Stimulated activated CD8-positive, alpha-beta memory T cell treated with anti-CD3 and anti-CD28 coated beads, Interleukin-4, amount 100 ng/mL, for 48 hours (primary cell): ENCODE results near the gene SLTM.
"Not testable (repeated sequence)": the region's sequence is repeated elsewhere in the genome, so short reads cannot be mapped to it uniquely, and the experiment has no call there.

Experiments
- DNase-seq: peaks from one replicate; pipeline ENCODE4 v3.0.0-alpha.2; 2020

Gene SLTM

GRCh38 chr15:58924327-58924726 lies 9.2 kb downstream of the SLTM start:
- DNase-seq, result no peak

- no peak for DNase-seq
Observed at GRCh38 chr15:58923696-58924300, 9.7 kb downstream of the SLTM start.

GRCh38 chr15:58923284-58923683 lies 10.2 kb downstream of the SLTM start:
- no peak for DNase-seq

DNA sequence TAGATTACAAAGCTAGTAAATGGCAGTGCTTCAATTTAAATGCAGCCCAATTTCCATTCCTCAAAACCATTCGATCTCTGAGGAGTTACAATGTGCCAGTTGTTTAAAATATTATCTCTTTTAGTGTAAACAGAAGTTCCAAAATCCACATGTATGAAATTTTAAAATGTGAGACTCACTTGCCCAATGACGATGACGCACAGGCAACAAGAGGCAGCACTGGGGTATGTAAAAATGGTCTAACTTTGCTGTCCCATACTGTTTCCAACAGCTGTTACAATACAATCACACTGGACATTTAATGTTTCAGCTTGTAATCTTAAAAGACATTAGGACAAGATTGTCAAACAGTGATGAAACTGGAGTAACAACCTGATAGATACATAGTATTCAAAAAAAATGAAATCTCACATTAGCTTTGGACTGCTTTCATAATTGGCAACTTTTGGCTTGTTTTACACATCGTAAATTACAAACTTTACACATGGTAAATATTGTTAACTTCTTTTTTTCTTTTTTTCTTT lies 12.2 kb downstream of the SLTM start:
- DNase-seq, result no peak

- not testable (repeated sequence) for DNase-seq
Observed at GRCh38 chr15:58920447-58920846, 13.0 kb downstream of the SLTM start.

DNA sequence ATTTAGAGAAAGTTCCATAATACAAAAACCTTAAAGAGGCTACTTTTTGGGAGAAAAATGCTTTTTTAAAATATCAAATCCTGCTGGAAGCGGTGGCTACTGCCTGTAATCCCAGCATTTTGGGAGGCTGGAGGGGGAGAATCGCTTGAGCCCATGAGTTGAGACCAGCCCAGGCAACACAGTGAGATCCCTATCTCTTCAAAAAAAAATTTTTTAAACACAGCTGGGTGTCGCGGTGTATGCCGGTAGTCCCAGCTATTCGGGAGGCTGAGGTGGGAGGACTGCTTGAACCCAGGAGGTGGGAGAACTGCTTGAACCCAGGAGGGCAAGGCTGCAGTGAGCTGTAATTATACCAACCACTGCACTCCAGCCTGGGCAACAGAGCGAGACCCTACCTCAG lies 14.2 kb downstream of the SLTM start:
- no peak for DNase-seq

- DNase-seq, result no peak
Observed at GRCh38 chr15:58918239-58918638, 15.2 kb downstream of the SLTM start.

GRCh38 chr15:58917613-58918129 lies 15.8 kb downstream of the SLTM start:
- DNase-seq, result not testable (repeated sequence)

GRCh38 chr15:58916962-58917361 lies 16.5 kb downstream of the SLTM start:
- no peak for DNase-seq

- no peak for DNase-seq
Observed at GRCh38 chr15:58910456-58910855, 23.0 kb downstream of the SLTM start.

GRCh38 chr15:58909616-58910015 lies 23.9 kb downstream of the SLTM start:
- DNase-seq, result no peak

DNA sequence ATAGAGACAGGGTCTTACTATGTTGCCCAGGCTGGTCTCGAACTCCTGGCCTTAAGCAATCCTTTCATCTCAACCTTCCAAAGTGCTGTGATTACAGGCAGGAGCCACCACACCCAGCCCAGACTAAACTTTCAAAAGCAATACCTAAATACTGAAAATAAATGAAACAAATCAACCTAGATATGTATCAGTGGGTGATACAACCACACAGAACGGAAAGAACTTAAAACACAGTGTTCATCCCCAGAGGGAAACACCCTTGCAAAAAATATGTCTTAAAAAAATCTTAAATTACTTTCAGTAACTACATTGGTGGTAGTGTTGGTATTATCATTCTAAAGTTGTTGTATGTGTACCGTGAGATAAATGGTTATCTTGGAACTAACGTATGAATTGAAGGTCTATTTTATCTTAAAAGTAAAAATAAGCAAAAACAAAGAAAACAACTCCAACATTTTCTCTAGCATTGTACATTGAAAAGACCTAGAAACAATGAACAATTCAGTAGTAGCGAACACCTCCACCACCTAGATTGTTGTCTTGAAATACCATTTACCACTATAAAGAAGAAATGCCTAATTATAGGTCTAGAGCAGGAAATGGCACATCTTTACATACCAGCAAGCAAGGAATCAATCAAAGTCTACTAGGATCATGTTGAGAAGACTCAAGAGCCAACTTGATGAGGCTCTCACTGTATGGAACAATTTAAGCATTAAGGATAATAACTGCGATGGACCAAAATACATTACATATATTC lies 24.7 kb downstream of the SLTM start:
- DNase-seq, result no peak

DNA sequence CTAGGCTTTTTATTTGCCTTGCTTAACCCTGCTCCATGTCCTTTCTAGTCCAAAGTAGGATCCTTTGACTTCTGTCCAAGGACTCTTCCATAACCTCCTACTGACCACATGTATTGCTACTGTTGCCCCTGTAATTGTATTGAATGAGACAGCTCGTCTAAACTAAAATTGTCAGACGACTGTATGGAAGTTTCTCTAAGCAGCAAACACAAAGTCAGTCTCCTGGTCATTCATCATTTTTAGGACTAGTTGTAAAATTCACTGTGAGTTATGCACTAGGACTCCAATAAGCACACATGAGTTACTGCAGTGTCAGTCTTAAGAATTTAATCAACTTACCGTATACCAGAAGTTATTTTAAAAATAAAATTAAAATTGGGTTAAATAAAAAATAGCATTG lies 32.8 kb downstream of the SLTM start:
- no peak for DNase-seq

DNA sequence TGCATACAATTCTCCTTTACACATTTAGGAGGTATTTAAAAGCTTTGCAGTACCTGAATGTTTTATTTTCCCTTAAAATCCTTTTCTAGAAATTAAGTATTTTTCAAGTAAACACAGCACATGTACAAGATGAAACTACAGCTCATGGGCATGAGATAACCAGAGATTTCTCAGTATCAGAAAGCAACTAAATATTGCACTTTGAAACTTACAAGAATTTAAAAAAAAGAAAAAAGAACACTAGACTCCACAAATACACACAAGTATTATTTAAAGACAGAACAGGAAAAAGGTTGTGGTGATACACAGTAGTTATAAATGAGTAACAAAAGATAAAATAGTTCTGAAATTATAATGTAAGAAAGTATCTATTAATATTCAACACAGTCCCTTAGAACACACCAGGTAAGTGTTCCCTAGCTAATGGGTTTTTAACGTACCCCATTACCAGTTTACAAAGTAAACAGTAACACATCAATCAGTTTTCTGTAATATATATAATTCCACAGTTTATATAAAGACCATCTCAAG lies 35.3 kb downstream of the SLTM start:
- DNase-seq, result no peak

- no peak for DNase-seq
Observed at GRCh38 chr15:58889363-58889762, 44.1 kb downstream of the SLTM start.

DNA sequence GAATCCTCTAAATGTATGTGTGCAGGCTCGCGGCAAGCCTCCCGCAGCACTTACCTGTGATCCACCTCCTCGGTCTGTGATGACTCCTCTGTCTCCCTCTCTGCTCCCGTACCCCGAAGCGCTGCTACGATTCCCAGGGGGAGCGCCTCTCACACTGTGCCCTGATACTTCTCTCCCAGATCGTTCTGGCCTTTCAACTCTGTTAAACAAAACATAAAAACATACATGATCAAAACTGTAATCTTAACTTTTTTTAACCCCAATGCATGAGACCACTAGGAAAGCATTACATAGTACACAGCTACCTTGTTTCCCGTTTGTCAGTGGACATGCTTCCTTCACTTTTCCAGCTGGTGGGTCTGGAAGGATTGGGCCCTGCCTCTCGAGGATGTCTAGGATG lies 46.6 kb downstream of the SLTM start:
- DNase-seq, result no peak

DNA sequence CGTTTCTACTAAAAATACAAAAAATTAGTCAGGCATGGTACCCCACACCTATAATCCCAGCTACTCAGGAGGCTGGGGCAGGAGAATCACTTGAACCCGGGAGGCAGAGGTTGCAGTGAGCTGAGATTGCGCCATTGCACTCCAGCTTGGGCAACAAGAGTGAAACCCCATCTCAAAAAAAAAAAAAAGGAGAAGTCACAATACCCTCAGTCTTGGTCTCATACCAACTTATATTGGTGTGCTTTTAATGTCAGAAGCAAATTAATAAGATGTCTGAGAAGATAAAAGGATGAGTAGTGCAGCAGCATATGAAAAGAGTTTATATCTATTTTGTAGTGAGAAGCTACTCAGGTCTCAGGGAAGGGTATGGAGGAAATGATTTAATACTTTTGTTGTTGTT lies 49.6 kb downstream of the SLTM start:
- not testable (repeated sequence) for DNase-seq

DNA sequence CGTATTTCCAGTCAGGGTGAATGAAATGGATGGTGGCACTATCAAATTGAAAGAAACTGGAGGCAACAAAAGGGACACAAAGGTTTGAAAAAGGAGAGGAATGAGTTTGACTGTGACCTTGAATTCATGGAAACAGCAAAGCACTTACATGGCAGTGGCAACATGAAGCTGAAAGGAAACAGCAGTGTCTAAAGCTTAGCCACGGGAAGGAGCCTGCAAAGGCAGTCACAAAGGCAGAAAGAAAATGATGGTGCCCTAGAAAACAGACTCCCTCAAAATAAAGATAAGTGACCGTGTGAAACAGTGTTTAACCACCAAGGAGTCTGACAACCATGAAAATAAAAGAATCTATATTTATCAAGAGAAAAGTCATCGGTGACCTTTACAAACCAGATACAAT lies 51.2 kb downstream of the SLTM start:
- DNase-seq, result no peak

DNA sequence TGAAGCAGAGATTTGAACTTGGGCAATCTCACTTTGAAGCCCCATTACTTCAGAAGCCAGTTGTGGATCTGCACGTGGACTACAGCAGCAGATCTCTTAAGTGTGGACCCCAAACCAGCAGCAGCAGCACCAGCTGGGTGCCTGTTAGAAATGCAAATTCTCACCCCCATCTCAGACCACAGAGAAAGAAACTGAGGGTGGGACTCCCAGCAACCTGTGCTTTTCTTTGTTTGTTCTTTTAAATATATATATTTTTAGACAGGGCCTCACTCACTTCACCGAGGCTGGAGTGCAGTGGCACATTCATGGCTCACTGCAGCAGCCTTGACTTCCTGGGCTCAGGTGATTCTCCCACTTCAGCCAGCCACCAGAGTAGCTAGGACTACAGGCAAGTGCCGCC lies 53.2 kb downstream of the SLTM start:
- DNase-seq, result no peak

DNA sequence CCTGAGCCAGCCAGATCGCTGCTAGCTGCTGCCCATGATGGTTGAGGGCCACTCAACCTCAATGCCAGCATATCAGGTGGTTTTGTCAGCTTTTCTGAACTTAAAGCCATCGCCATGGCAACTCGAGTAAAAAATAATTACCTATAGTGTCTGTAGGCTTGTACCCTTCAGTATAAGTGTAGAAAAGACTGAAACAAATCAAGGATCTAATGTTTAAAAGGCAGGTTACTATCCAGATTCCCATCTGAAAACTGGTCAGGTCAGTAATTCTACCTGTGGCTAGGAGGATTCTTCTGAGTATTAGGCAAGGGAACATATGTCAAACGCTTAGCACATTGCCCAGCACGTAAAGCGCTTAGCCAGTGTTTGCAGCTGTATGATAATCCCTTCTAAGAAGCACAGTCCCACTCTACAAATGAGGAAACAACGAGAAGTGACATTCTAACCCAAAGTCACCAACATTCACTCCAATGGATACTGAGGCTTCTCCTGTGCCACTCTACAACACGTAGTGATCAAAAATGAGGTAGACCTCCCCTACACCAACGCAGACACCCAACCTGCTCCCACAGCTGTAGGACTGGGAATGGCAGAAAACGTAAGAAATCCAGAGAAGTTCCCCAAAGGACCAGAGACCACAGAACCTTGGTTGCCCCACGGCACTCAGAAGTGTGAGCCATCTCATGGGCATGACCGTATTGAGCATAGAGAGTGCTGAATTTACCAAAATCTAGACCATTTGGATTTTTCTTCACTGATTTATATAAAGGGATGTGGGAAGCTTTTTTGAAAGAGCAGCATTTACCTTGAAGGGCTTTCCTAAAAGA lies 55.3 kb downstream of the SLTM start:
- DNase-seq, result no peak

GRCh38 chr15:58876306-58877106 lies 57.0 kb downstream of the SLTM start:
- no peak for DNase-seq

DNA sequence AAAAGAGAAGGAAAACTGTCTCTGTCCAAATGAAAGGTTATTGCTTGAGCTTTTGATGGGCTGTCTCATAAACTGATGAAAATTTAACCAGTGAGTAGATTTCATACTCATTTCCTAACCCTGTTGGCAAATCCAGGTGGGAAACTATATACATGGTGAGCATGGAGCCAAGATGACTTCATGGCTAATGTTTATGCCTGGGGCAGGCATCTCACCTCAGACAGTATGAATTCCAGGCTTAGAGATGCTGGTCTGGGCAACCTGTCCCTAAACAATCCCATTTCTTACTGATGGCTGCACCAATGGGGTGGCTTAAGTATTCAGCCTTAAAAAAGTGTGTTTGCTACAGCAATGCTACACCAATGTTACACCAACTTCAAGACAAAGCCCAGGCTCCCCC lies 58.1 kb downstream of the SLTM start:
- no peak for DNase-seq
